Trophoblast cell (in vitro differentiated cells and primary cell): ENCODE measurements around the gene LRRC7.

ENCODE experiments used
- DNase-seq, 2 donors: peaks; one replicate each; pipeline ENCODE4 v3.0.0-alpha.2; 2016
- H2AFZ ChIP-seq: 2 replicates; pipeline ENCODE4 v1.6.1; 2013; ENCODE audit warnings: low read length, moderate library complexity, mild to moderate bottlenecking; ENCODE audit not compliant: insufficient read depth, poor library complexity
- H2AK5ac ChIP-seq: 2 replicates; pipeline ENCODE4 v1.6.1; 2013; ENCODE audit warnings: mild to moderate bottlenecking, low read length
- H2BK120ac ChIP-seq: 2 replicates; pipeline ENCODE4 v1.6.1; 2013; ENCODE audit warnings: low read length, mild to moderate bottlenecking, moderate library complexity; ENCODE audit not compliant: insufficient read depth, poor library complexity
- H2BK12ac ChIP-seq: 2 replicates; pipeline ENCODE4 v1.6.1; 2013; ENCODE audit warnings: mild to moderate bottlenecking, low read length, moderate library complexity
- H2BK5ac ChIP-seq: 2 replicates; pipeline ENCODE4 v1.6.1; 2013; ENCODE audit warnings: low read length, low read depth, moderate library complexity, mild to moderate bottlenecking; ENCODE audit not compliant: poor library complexity
- H3K14ac ChIP-seq: 2 replicates; pipeline ENCODE4 v1.6.1; 2013; ENCODE audit warnings: mild to moderate bottlenecking, low read length
- H3K18ac ChIP-seq: 2 replicates; pipeline ENCODE4 v1.6.1; 2013; ENCODE audit warnings: mild to moderate bottlenecking, low read length
- H3K23ac ChIP-seq: 2 replicates; pipeline ENCODE4 v1.6.1; 2013; ENCODE audit warnings: low read length
- H3K27ac ChIP-seq: 2 replicates; pipeline ENCODE4 v1.5.1; 2013; ENCODE audit warnings: low read depth, mild to moderate bottlenecking, inconsistent platforms, low read length, moderate library complexity
- H3K27me3 ChIP-seq: 2 replicates; pipeline ENCODE4 v1.6.1; 2013; ENCODE audit warnings: inconsistent platforms, mild to moderate bottlenecking, low read length, moderate library complexity; ENCODE audit not compliant: insufficient read depth
- H3K36me3 ChIP-seq, 2 experiments: 1 replicate in 1 of 2; 2 replicates in 1 of 2; pipeline ENCODE4 v1.6.1; 2013; ENCODE audit warnings: low read length in 2 of 2, mild to moderate bottlenecking in 2 of 2, moderate library complexity in 1 of 2; ENCODE audit not compliant: insufficient read depth in 2 of 2, control insufficient read depth in 1 of 2
- H3K4ac ChIP-seq: 2 replicates; pipeline ENCODE4 v1.6.1; 2013; ENCODE audit warnings: low read depth, mild to moderate bottlenecking, low read length, moderate library complexity
- H3K4me1 ChIP-seq, 2 experiments: 1 replicate in 1 of 2; 2 replicates in 1 of 2; pipeline ENCODE4 v1.6.1; 2013; ENCODE audit warnings: low read length in 2 of 2, mild to moderate bottlenecking in 2 of 2, moderate library complexity in 1 of 2; ENCODE audit not compliant: insufficient read depth in 2 of 2, control insufficient read depth in 1 of 2
- H3K4me2 ChIP-seq: 2 replicates; pipeline ENCODE4 v1.6.1; 2013; ENCODE audit warnings: inconsistent platforms, mild to moderate bottlenecking, low read length, moderate library complexity
- H3K4me3 ChIP-seq: 2 replicates; pipeline ENCODE4 v1.5.1; 2013; ENCODE audit warnings: mild to moderate bottlenecking, low read depth, low read length, inconsistent platforms
- H3K79me1 ChIP-seq: one replicate; pipeline ENCODE4 v1.6.1; 2013; ENCODE audit warnings: low read length
- H3K79me2 ChIP-seq: 2 replicates; pipeline ENCODE4 v1.6.1; 2013; ENCODE audit warnings: low read length, mild to moderate bottlenecking; ENCODE audit not compliant: control insufficient read depth, insufficient read depth, poor library complexity
- H3K9ac ChIP-seq: 2 replicates; pipeline ENCODE4 v1.6.1; 2013; ENCODE audit warnings: mild to moderate bottlenecking, low read length
- H3K9me3 ChIP-seq: 2 replicates; pipeline ENCODE4 v1.6.1; 2013; ENCODE audit warnings: low read depth, mild to moderate bottlenecking, control low read depth, inconsistent platforms, low read length; ENCODE audit not compliant: insufficient read depth
- H4K12ac ChIP-seq: 2 replicates; pipeline ENCODE4 v1.6.1; 2013; ENCODE audit warnings: low read depth, mild to moderate bottlenecking, low read length, moderate library complexity
- H4K8ac ChIP-seq: 2 replicates; pipeline ENCODE4 v1.6.1; 2013; ENCODE audit warnings: low read depth, mild to moderate bottlenecking, low read length, moderate library complexity
- H4K91ac ChIP-seq: one replicate; pipeline ENCODE4 v1.6.1; 2013; ENCODE audit warnings: low read depth, mild to moderate bottlenecking, low read length, moderate library complexity
- WGBS: extraction: QIAGEN DNeasy Blood & Tissue Kit; methylation state at CpG from one replicate; pipeline ENCODE4 v1.1.7; 2013; ENCODE audit warnings: missing lambda C conversion rate; ENCODE audit not compliant: insufficient read length, insufficient coverage; ENCODE audit errors: extremely low coverage; 5-methylcytosine and 5-hydroxymethylcytosine counted together

The LRRC7 gene

DNA sequence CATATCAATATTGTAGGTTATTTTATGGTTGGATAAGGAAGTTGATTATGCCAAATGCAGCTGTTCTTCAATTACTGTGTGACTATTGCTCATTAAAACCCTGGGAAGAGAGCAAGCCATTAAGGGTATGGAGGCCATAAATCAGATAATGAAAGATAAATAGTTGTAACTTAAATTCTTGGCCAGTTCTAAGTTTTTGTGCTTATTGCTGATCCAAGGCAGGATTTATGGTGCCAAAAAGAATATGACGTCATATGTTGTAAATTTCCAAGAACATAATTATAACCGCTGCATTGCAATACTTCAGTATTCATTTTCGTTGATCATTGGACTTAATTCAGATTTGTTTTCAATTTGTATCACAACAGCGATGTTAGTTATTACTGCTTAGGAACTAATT, 426.1 kb downstream of the LRRC7 start:
- no peak for DNase-seq
- H4K12ac ChIP-seq, result no peak overlapping the region
- H3K4me3 ChIP-seq, result no peak overlapping the region
- H4K8ac ChIP-seq, result no peak overlapping the region
- H3K79me1 ChIP-seq, result no peaks in the 10 kb centered on the region
- WGBS, result no CpG with 5 or more reads among the region's 4 CpGs
- no peak overlapping the region for H3K23ac ChIP-seq
- no peaks in the 10 kb centered on the region for H3K36me3 ChIP-seq
- no peak overlapping the region for H2AFZ ChIP-seq
- no peak overlapping the region for H4K91ac ChIP-seq
- no peaks in the 10 kb centered on the region for H3K27me3 ChIP-seq
- H3K18ac ChIP-seq, result no peak overlapping the region
- no peaks in the 10 kb centered on the region for H3K4me1 ChIP-seq
- no peak overlapping the region for H2BK120ac ChIP-seq
- H3K9me3 ChIP-seq, result no peaks in the 10 kb centered on the region
- H3K14ac ChIP-seq, result no peak overlapping the region
- no peak overlapping the region for H3K9ac ChIP-seq
- no peak overlapping the region for H3K4me2 ChIP-seq
- H2BK5ac ChIP-seq, result no peak overlapping the region
- H3K27ac ChIP-seq, result no peak overlapping the region
- no peaks in the 10 kb centered on the region for H3K79me2 ChIP-seq
- no peak overlapping the region for H2AK5ac ChIP-seq
- H2BK12ac ChIP-seq, result no peak overlapping the region
- H3K4ac ChIP-seq, result no peak overlapping the region

DNA sequence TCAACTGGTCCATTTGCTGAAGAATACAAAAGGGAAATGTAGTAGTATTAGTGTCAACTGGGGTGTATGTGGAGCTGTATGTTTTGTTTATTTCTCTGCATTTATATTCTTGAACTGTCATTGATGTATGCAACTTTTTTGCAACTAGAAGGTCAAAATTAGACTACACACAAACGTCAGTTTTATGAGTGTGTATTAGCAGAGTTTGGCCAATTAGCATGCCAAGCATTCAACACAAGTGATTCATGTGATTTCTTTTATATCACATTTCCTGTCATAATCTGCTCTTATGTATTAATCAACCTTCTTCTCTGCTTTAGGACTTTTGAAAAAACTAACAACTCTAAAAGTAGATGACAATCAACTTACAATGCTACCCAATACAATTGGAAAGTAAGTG, 426.5 kb downstream of the LRRC7 start:
- Histone ChIP-seq H3K14ac (no peak overlapping the region), H2BK5ac (no peak overlapping the region), H2BK12ac (no peak overlapping the region), H2BK120ac (no peak overlapping the region), H3K79me1 (no peaks in the 10 kb centered on the region), H3K27ac (no peak overlapping the region), H3K18ac (no peak overlapping the region), H3K23ac (no peak overlapping the region), H3K4ac (no peak overlapping the region), H2AFZ (no peak overlapping the region), H3K4me3 (no peak overlapping the region), H3K9me3 (no peaks in the 10 kb centered on the region), H3K9ac (no peak overlapping the region), H3K36me3 (no peaks in the 10 kb centered on the region), H4K12ac (no peak overlapping the region), H3K4me2 (no peak overlapping the region), H4K8ac (no peak overlapping the region), H3K79me2 (no peaks in the 10 kb centered on the region), H2AK5ac (no peak overlapping the region), H3K4me1 (no peaks in the 10 kb centered on the region), H4K91ac (no peak overlapping the region), H3K27me3 (no peaks in the 10 kb centered on the region)
- no CpG with 5 or more reads among the region's 1 CpG for WGBS
- no peak for DNase-seq

DNA sequence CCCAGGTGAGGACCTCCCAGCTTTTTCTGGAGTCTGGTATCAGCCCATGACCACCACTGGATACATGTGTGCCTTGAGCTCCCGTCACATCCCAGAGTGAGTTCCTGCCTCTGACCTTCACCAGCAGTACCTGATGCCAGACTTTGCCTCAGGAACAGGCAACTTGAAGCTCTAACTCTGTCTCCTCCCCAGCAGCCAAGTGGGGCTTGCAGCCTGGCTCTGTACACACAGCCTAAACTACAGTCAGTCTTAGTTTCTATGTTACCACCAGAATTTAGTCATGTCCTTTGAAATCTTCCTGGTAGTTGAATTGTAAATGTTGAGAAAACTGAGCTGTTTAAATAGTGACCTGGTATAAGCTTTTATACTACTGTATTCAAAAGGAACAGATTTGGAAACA, 431.1 kb downstream of the LRRC7 start:
- Histone ChIP-seq H4K91ac (no peak overlapping the region), H4K8ac (no peak overlapping the region), H3K4me1 (no peaks in the 10 kb centered on the region), H3K4me3 (no peak overlapping the region), H3K14ac (no peak overlapping the region), H3K4me2 (no peak overlapping the region), H3K27ac (no peak overlapping the region), H3K27me3 (no peaks in the 10 kb centered on the region), H3K18ac (no peak overlapping the region), H2BK5ac (no peak overlapping the region), H4K12ac (no peak overlapping the region), H3K36me3 (no peaks in the 10 kb centered on the region), H3K4ac (no peak overlapping the region), H3K9ac (no peak overlapping the region), H3K9me3 (no peaks in the 10 kb centered on the region), H3K23ac (no peak overlapping the region), H3K79me2 (no peaks in the 10 kb centered on the region), H2BK120ac (no peak overlapping the region), H2AK5ac (no peak overlapping the region), H2BK12ac (no peak overlapping the region), H3K79me1 (no peaks in the 10 kb centered on the region), H2AFZ (no peak overlapping the region)
- no peak for DNase-seq
- no CpG with 5 or more reads among the region's 1 CpG for WGBS

DNA sequence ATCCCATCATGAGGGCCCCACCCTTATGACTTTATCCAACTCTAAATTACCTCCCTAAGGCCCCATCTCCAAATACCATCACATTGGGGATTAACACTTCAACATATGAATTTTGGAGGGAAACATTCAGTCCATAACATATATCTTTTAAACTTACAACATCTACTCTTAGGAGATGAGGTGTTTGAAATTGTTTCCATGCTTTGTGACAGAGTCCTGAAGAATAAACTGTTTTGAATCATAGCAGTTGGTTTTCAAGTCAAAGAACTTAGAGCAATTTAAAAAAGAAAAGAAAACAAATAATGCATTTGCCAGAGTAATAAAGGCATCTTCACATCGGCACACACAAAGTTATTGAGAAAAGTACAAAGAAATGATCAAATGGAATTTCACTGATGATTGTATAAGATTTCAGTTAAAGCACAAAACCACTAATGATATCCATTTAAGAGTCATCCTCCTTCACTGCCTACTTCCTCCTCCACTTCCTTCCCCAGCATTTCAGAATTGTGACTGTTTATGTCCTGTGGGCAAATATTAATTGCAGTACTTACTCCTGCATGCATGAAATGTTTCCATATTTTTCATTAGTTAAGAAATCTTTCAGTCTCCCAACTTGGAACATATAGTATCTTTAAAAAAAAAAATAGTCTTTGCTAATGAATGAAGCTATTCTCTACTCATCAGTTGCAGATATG, 435.6 kb downstream of the LRRC7 start:
- H2AK5ac ChIP-seq, result no peak overlapping the region
- no peak overlapping the region for H2BK5ac ChIP-seq
- H3K79me2 ChIP-seq, result no peaks in the 10 kb centered on the region
- H3K14ac ChIP-seq, result no peak overlapping the region
- H3K4me3 ChIP-seq, result no peak overlapping the region
- H3K9me3 ChIP-seq, result no peaks in the 10 kb centered on the region
- no peaks in the 10 kb centered on the region for H3K79me1 ChIP-seq
- no peaks in the 10 kb centered on the region for H3K27me3 ChIP-seq
- H2BK120ac ChIP-seq, result no peak overlapping the region
- no peak overlapping the region for H3K4me2 ChIP-seq
- no peak overlapping the region for H3K27ac ChIP-seq
- no peak overlapping the region for H2AFZ ChIP-seq
- peak in 1 of 2 donors; percentile 24 for DNase-seq
- H3K9ac ChIP-seq, result no peak overlapping the region
- no peaks in the 10 kb centered on the region for H3K4me1 ChIP-seq
- H3K4ac ChIP-seq, result no peak overlapping the region
- H3K18ac ChIP-seq, result no peak overlapping the region
- no peak overlapping the region for H4K91ac ChIP-seq
- WGBS, result no CpG with 5 or more reads among the region's 1 CpG
- H4K12ac ChIP-seq, result no peak overlapping the region
- H3K23ac ChIP-seq, result no peak overlapping the region
- H3K36me3 ChIP-seq, result no peaks in the 10 kb centered on the region
- H4K8ac ChIP-seq, result no peak overlapping the region
- H2BK12ac ChIP-seq, result no peak overlapping the region
